Endometrial microvascular endothelial cells (primary cell): Measurements from ENCODE around the gene SFXN5. TPM values are rescaled to one million over a fixed set of nuclear protein-coding genes. Genes with fewer than 3 reads are reported as not detected.

Source experiments
- in situ Hi-C: cut with HindIII; loops from 2 replicates; pipeline ENCODE4 v1.10.0; 2017; ENCODE audit warnings: low sequenced_read_pairs, low pct_unique_long_range_greater_than_20kb; ENCODE audit errors: inconsistent ontology term
- total RNA-seq: library from RNA; depleted of rRNA; stranded (reverse); fragments of >200 nt; gene quantifications from one replicate; pipeline ENCODE4 v1.2.3, GENCODE V29; 2015; ENCODE audit errors: inconsistent ontology term

The SFXN5 gene
- total RNA-seq, 1 donor from 2014 or later, result 11.9 TPM

DNA sequence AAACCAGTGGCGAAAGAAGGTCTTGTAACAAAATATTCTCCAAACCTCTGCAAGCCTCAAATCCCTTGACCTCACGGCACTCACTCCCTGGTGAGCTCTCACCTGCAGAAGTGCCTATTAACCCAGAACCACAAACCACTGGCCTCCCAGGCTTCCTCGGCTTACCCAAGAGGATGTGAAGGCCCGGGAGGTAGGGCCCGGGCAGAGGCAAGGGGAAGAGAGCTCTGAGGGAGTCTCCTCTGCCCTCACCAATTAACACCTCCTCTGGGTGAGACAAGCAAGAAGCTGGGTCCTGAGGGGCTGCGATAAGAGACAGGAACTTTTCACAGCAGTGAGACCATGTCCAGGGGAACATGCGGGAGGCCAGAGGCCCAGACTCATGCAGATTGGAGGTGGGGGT lies 100.5 kb downstream of the SFXN5 start:
- in situ Hi-C loops, result no loop called here

DNA sequence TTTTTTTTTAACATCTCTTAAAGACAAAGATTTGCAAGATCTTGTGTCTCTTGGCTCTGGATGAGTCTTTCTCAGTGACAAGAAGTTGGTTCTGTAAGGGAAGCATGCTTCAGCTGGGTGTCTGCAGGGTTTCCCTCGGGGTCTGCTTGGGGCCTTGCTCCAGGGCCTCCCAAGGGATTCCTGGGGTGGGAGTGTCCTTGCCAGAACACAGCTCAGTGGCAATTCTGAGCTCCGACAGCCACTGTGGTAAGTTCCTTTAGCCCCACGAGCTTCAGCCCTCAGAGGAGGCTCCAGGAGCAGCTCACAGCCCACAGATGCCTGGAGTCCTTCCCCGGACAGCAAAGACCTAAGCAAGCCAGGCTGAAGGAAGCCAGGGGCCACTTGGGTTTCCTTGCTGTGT lies 101.8 kb downstream of the SFXN5 start:
- in situ Hi-C loops, result no loop called here

DNA sequence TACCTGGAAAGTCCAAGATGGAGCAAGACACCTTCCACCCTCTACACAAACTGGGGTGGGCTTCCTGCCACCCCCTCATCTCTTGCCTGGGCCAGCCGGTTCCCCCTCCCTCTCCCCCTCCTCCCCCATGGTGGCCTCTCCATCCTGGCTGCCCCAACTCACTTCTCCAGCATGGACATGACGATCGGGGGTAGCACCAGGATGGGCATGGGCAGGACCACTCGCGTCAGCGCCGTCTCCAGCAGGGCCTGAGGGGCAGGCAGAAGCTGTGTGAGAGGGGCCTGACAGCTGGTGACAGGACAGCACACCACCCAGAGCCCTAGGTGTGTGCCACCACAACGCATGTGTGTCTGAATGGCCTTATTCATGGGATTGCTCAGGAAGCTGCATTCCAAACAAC lies 103.2 kb downstream of the SFXN5 start:
- in situ Hi-C loops, result no loop called here

DNA sequence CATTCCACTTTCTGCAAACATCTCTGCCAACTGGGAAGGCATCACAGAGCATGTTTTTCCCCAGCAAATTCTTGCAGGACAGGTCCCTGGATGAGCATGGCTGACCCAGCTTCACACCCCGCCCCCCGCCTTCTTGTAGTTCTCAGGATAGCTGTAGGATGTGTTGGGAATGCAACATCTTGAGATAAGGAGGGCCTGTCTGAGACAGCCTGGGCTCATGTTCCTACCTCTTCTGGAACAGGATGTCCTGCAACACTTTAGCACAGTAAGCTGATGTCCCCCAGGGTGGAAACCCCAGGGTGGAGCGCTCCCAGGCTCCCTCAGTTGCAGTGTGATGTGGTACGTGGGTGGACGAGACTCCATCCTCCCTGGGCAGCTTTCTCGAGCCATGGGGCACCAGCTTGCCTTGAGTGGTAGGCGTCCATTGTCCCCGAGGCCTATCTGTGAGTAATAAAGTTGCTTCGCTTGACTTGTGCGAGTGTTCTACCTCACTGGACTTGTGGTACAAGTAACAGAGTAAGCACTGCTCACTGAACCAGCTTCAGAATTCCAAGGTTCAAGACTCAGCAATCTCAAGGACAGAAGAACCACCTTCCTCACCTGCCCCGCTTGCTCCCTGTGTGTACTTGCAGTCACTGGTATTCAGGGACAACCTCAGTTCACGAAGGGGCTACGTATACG lies 105.6 kb downstream of the SFXN5 start:
- in situ Hi-C loops, result no loop called here

DNA sequence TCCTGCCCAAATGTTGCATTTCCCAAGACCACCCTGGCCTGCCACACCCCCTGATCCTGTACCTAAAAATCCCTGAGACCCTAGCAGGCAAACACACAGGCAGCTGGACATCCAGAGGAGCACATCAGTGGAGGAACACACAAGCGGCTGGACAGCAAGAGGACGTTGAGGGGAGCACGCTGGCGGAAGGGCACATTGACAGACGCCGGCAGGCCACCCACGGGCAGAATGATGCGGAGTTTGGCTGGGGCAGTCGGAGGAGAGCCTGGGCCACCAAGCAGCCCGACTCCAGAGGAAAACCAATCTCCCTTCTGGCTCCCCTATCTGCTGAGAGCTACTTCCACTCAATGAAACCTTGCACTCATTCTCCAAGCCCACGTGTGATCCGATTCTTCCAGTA lies 106.5 kb downstream of the SFXN5 start:
- in situ Hi-C loops, result no loop called here

DNA sequence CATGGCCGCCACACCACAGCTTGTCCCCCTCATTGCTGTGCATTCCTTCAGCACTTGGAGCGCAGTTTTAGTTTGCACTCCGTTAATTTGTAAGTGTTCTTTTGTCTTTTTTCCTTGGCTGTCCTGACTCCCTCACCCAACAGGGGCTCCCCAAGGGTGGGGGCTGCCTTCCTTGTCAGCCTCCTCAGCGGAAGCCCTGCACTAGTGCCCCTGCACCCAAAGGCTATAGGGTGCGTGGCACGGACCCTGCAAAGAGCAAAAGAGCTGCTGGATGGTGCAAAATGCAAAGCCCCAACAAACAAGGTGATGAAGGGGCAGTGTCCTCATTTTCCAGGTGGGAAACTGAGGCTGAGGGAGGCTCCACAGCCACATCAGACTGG lies 107.4 kb downstream of the SFXN5 start:
- in situ Hi-C loops, result no loop called here

DNA sequence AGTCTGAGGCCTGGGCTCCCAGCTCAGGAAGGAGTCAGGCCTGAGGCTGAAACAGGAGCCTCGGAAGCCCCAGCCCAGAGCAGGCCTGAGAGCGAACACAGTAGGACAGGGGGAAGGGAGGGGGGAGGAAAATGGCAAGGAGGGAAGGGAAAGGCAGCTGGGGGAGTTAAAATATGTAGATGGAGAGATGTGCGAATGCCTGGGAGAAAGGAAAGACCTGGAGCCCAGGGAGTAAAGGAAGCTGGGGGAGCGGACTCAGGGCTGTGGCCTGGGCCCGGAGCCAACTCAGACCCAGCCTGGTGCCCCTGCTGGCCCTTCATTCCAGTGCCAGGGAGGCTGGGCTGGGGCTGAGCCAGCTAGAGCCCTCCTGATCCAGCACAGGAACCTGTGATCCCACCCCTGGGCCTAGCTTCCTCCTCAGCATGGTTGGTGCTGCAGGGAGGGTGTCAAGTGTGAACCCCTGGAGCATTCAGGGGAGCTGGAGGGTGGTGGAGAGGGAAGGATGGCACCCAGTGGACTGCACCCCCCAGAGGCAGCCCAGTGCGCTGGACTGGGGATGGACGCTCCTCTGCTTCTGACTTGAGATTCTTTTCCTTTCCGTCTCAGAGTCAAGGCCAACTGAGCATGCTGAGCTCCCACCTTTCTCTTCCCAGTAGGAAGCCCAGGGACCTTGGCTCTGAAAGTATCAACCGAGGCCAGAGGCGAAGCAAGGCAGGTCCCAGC lies 107.9 kb downstream of the SFXN5 start:
- in situ Hi-C loops, result no loop called here

DNA sequence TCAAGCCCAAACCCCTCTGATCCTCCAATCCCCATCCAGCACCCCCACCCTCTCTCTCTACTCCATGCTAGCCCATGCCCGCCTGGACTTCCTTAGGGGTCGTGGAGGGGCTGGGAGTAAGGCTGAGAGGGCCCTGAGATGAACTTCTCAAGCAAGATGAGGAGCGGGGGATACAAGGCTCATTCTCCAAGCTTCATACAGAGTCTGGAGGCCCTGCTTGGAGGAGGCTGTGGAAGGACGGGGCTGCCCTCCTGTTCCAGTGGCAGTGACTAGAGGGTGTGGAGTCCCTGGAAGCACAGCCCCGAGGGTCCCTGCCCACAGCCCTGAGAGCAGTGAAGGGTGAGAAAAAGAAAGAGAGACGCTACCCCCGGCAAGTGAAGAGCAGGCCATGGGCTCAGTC lies 108.6 kb downstream of the SFXN5 start:
- in situ Hi-C loops, result no loop called here

DNA sequence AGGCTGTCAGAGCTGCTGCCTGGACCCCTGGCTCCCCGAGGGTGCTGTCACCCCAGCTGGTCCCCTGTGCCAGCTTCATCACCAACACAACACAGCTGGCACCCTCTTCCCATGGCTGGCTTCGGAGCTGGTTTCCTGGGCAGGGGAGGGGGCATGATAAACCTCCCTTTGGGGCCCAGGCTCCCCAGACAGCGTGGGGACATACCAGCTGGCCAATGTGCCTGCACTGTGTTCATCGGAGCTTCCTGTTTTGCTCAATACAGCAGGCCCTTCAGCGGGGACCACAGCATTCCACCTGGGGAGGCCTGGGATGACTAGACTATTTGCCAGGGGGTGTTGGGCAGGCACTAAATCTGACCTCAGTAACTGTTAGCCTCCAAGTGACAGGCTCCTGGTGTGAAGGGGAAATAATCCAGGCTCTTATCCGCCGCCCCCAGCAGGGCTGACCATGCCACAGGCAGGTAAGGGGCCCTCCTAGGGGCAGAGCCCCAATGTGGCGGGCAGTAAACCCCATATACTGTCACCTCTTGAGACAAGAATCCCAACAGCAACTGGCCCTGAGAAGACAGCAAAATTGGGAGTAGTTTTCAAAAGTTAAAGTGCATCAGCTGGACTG lies 109.6 kb downstream of the SFXN5 start:
- in situ Hi-C loops, result no loop called here

DNA sequence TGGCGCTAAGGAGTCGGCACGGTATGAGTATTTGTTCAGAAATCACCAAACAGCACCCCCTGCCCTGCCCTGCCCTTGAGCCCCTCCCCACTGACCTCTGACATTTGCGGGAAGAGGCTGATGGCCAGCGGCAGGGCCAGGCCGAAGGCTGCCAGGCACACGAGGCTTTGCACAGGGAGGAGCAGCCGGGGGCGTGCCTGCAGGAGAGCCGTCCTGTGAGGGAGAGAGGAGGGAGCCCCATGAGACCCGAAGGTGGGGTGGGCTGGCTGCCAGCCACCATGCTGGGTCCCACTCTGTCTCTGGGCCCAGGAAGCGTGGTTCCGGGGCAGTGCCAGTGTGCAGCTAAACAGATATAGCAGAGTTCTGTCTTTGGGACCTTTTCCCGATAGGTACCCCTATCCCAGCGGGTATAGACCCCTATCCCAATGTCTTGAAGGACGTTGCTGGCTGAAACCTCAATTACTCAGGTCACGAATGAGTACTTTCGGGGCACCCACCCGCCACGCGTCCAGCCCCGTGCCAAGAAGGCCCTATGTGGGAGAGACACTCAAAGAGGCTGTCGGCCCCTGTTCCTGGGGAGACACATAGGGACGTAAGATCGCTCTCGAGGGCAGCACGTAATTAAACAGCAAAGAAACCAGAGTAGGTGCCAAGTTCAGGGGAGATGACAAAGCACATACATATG lies 110.3 kb downstream of the SFXN5 start:
- in situ Hi-C loops, result no loop called here

DNA sequence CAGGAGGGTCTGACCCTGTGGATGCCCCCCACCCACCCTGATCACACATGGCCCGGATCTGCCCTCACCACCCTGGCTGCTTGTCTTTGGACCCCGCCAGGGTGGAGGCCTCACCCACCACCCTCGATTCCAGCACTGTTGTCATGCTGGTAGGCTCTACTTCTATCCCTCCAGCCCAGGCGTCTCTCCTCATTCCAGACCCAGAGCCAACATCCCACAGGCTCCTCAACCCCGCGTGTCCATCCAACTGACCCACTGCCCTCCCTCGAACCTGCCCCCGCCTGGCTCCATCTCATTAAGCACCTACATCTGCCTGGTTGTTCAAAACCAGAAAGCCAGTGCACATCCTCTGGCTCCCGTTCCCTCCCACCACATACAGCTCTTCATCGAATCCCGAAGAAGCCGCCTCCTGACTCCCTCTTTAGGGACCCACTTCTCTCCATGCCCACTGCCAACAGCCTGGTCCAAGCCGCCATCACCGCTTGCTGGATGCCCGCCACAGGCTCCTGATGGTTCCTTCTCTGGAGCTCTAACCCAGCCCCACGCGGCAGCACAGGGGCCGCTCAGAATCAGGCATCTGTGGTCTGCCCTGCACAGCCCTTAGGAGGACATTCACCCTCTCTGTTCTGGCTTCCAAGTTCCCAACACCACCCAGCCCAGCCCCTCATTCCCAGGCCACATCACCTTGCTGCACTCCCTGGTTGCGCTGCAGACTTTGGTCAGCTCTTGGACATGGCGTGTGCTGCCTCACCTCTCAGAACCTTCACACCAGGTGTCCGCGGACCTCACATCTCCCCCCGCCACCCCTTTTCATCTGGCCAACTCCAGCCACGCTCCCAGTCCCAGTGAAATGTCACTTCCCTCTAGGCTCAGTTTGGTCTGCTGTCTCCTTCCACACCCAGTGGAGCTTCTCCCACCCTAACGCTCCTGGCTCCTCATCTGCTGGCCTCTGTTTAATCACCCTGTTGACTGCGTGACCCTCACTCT lies 111.2 kb downstream of the SFXN5 start:
- in situ Hi-C loops, result no loop called here

DNA sequence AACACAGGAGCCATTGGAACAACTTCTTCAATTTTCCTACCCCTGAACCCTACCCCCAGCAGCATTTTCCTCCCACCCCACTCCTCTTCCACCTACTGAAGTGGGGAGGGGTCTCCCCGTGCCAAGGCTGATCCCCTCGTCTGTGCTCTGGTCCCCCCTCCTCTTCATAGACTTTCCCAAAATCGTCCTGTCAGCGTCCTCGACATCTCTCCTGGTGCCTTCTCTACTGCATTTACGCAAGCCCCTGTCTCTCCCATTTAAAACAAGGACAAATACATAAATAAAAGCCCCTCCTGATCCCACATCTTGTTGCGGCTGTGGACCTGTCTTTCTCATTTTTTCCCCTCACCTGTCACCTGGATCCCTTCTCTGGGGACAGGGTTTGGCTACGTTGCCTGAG lies 112.0 kb downstream of the SFXN5 start:
- in situ Hi-C loops, result no loop called here

DNA sequence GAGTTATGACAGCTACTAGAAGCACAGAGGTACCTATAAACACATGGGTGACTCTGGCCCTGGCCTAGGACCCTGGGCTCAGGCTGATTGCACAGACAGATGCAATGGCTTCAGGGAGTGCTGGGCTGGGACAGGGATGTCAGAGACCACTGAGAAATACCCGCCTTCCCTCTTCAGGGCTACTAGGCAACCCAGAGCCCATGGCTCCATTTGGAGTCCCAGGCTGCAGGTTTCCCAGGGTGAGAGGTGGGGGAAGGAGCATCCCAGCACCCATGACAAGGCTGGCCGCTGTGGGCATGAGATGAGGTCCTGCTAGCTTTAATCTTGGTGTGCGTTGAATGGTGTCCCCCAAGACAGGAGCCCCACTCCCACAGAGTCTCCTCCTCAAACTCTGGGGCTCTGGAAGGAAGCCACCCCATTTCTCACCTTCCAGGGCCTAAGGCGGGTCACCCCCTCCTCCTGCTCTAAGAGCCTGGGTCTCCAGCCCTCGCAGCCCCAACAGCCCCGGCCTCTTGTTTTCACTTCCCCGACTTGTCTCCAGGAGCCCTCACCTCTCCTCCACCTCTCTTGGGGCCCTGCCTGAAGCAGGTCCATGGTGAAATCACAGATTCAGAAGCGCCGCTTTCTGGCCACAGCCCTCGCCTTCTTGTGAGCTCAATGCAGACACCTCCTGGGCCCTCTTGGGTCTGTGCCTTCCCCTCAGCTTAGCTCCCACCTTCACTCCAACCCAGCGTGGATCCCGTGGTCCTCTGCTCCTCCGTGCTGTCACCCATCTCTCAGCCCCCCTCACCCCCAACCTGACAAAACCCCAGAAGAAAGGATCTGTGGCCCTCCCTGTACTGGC lies 112.7 kb downstream of the SFXN5 start:
- in situ Hi-C loops, result no loop called here

DNA sequence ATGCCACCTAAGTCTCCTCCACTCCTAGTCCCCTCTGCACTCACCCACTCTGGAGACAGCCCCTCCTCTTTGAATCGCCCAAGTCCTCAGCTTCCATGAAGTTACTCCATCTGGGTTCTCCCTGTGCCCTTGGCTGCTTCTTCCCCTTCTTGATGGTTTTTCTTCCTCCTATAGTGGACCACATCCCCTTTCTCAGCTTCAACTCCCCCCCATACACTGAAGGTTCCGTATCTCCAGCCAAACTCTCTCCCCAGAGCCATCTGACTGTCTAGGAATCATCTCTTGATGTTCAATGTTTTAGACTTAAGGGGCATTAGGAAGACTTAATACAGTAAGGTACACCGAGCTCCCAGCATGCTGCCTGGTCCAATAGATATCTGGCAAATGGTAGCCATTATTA lies 114.6 kb downstream of the SFXN5 start:
- in situ Hi-C loops, result no loop called here

DNA sequence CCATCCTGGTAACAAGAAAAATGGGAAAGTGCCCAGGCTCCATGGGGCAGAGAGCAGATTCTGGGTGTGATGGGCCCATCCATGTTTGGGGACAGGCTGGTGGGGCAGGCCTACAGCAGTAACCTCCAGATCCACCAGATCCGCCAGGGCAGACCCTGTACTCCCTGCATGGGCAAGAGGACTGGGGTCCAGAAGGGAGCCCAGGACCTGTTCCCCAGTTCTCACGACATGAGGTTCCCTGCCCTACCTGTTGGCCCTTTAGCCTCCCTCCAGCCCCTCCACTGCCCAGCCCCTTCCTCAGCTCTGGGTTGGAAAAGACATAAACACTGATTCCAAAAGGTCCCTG lies 115.5 kb downstream of the SFXN5 start:
- in situ Hi-C loops, result no loop called here

DNA sequence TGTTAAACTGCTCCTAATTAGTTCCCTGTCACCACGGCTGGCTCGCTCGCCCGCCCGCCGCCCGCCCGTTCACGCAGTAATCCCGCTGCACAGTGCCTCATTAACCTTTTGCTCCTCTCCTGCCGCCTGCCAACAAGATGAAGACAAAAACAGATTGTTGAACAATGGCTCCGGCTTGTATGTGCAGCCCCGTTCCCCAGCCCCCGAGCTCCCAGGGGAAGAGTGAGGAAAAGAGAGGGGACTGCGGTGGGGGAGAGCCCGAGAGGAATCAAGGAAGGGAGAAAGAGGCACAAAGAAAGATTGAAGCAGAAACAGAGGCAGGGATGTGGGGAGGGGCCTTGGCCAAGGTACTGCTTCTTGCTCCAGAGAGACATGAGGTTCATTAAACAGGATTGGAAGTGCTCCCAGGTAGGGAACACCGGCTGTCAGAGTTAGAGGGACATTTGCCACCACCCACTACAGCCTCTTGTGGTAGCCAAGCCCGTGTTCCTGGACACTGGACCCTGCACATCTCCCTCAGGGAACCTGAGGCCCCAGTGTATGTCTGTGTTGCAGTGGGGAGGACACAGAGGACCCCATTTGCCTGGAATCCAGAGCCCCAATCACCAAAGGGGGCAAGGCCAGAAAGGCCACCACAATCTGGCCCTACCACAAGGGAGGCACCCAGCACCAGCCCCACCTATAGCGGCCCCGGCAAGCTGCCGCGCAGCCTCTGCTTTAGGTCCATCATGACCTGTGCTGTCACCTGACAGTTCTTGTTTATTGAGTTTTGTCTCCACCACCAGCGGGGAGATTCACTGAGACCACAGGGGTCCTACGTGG lies 116.1 kb downstream of the SFXN5 start:
- in situ Hi-C loops, result no loop called here
